ENCODE data around the gene TMEM101.
A peak's percentile ranks its signal among the peaks of the same experiment; 100 is the strongest.
"Not testable (repeated sequence)": the region's sequence is repeated elsewhere in the genome, so short reads cannot be mapped to it uniquely, and the experiment has no call there.

The TMEM101 gene

DNA sequence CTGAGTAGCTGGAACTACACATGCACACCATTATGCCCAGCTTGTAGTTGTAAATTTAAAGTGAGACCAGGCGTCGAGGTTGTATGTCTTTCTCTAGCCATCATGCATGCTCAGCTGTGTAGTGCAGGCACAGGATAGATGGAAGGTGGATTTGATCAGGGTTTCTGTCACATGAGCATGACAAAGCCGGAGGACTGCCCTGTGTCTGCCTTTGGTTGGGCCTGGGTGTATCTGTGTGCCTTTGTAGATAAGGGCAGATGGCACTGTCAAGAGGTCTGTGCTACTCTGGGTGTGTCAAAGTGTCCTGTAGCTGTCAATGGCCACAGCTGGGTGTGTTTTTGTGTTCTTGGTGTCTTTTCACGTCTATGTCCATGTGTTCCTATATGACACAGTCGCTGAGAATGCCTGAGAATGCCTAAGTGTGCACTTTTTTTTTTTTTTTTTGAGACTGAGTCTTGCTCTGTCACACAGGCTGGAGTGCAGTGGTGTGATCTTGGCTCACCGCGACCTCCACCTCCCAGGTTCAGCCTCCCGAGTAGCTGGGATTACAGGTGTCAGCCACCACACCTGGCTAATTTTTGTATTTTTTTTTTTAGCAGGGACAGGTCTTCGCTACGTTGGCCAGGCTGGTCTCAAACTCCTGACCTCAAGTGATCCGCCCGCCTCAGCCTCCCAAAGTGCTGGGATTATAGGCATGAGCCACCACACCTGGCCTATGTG is 14.5 kb downstream of the TMEM101 start:
- peak; percentile 73 for DNase-seq (ENCODE audit: low spot score)

DNA sequence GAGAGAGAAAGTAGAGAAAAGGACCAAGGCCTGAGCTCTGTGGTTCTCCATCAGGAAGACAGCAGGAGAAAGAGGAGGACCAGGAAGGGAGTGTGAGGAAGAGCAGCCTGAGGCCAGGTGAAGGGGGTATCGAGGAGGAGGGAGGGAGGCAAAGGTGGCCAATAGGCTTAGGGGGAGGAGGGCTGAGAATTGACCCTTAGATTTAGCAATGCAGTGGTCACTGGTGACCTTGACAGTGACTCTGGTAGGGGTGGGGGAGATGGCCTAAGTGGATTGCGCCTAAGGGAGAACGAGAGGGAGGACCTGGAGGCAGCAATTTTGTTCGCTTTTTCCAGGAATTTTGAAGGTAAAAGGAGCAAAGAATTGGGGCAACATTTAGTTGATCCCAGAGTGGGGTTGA is 15.7 kb downstream of the TMEM101 start:
- DNase-seq (ENCODE audit: low spot score), result no peak

- DNase-seq (ENCODE audit: low spot score), result no peak
These were observed 16.2 kb downstream of the TMEM101 start for GRCh38 chr17:43998552-43998951.

DNA sequence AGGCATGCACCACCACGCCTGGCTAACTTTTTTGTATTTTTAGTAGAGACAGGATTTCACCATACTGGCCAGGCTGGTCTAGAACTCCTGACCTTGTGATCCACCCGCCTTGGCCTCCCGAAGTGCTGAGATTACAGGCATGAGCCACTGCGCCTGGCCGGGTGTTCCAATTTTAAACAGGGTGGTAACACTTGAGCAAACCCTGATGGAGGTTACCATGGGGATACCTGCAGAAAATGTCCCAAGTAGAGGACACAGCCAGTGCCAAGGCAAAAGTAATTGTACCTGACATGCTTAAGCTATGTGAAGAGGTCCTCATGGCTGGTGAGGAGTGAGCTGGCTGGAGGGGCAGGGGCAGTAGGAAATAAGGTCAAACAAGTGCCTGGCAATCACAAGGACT is 17.6 kb downstream of the TMEM101 start:
- DNase-seq (ENCODE audit: low spot score), result not testable (repeated sequence)

- no peak for DNase-seq (ENCODE audit: low spot score)
These were observed 19.7 kb downstream of the TMEM101 start for GRCh38 chr17:43995150-43995471.

DNA sequence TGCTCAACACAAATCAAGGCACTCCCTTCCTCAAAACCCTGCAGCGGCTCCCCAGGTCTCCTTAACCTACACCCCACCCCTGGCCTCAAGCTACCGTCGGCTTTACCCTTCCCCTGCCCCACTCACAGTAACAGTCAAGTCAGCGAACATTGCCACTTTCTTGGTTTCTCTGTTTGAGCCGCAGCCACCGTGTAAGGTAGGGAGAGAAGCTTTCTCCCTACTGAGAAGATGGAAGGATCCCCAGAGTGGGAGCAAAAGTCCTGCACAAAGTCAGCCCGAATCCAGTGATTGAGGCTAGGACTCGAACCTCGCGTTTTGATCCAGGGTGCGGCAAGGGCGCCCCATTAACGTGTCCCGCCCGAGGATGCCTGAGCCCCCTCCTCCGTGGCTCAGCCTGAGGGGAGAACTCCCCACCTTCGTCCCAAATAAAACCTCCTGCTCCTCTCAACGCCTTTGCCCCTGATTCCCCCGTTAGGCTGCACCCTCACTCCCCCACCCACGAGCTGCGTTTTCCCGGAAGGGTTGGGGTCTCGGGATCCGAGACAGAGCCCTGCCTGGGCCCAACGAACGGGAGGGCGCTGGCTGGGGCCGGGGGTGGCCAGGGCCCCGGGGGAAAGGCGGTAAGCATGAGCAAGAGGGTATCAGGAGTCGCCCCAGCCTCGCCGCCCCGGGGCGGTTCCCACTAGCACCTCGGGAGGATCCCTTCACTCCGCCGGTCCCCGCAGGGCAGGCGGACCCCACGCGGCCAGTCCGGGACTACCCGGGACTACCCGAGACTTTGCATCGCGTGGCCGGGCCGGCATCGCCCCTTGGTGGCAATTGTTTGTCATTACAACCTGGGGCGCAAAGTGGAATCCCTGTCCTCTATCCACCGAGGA is 20.3 kb downstream of the TMEM101 start:
- DNase-seq (ENCODE audit: low spot score), result peak; percentile 40

GRCh38 chr17:43992641-43993040 is 22.1 kb downstream of the TMEM101 start:
- no peak for DNase-seq (ENCODE audit: low spot score)

DNA sequence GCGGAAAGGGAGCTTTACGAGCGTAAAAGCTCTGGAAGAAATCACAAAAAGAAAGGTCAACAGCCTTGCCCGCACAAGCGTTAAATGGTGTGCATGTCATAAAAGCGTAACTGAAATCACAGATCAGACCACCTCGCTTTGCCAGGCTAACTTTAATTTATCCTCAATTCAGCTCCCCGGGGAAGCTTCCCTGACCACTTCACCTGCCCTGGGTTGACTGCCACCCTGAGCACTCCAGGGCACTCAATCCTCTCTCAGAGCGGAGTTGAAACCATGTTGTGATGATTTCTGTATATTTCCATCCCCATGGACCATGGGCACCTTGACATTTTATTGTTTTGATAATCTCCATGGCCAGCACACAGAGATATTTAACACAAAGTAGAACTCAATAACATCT is 26.5 kb downstream of the TMEM101 start:
- DNase-seq (ENCODE audit: low spot score), result no peak

- no peak for DNase-seq (ENCODE audit: low spot score)
These were observed 27.4 kb downstream of the TMEM101 start for GRCh38 chr17:43987131-43988021.

GRCh38 chr17:43986225-43986981 is 28.4 kb downstream of the TMEM101 start:
- no peak for DNase-seq (ENCODE audit: low spot score)

- no peak for DNase-seq (ENCODE audit: low spot score)
These were observed 30.2 kb downstream of the TMEM101 start for GRCh38 chr17:43984521-43984920.

DNA sequence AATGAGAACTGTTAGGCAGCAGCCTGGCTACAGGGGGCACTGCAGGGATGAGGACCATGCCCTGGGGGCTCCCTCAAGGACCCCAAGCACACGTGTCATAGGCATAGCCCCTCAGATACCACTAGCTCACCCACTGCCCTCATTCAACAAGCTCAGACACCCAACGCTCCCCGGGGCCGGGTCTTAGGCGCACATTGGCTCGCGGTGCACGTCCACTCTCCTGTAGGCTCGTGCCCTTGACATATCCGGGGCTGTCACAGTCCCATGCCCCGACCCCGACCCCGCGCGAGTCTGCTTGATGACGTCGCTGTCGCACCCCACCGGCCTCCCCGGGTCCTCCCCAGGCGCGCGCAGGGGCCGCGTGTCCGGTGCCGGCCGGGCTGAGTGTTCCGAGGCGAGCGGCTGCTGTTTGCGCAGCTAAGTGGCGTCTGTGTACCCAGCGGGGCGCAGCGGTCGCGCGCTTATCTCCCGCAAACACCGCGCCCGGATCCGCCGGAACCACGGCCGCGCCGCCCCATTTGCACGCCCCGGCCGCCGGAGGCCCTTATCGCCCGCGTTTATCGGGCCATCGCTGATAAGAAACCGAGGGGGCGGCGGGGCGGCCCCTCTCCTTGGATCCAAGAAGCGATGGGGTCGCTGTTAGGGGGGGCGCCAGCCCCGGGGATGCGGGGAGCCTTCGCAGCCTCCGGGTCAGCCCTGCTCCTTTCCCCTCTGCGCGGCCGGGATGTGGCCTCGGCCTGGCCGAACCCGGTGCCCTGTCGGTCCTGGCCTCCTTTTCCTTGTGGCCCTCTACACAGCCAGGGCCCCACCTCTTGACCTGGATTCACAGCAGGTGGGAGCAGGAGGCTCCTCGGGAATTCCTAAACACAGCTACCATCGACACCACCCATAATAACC is 31.0 kb downstream of the TMEM101 start:
- DNase-seq (ENCODE audit: low spot score), result no peak

- DNase-seq (ENCODE audit: low spot score), result no peak
These were observed 31.6 kb downstream of the TMEM101 start for GRCh38 chr17:43983196-43983514.

DNA sequence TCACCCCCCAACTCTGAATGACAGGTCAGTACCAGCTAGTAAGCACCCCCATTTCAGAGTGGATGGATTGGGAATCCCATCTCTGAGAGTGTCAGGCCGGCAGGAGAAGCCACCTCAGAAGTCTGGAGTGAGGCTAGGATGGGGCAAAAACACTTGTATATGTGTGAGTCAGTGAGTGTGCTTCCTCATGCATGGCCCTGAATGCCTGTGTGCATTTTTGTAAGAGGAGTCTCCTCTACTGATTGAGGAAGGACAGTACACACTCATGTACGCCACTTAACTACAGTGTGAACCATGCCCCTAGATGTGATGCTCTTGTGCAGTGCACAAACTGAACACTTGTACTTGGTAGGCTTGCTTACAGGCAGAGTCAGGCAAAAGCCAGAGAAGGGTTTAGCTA is 32.6 kb downstream of the TMEM101 start:
- DNase-seq (ENCODE audit: low spot score), result no peak

- no peak for DNase-seq (ENCODE audit: low spot score)
These were observed 35.1 kb downstream of the TMEM101 start for GRCh38 chr17:43979671-43980070.

DNA sequence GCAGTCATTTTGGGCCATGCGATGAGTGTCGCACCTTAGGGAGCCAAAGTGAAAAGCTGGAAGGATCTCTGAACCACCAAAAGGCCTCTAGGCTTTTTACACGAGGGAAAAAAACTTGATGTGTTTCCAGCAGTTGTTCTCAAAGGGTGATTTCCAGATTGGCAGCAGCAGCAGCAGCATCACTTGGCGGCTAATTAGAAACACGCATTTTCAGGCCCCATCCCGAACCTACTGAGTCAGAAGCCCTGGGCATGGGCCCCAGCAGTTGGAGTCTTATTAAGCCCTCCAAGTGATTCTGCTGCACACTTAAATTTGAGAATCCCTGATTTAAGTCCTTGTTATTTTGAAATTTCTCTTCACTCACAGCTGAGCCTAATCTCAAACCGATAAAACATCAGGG is 35.8 kb downstream of the TMEM101 start:
- DNase-seq (ENCODE audit: low spot score), result no peak

DNA sequence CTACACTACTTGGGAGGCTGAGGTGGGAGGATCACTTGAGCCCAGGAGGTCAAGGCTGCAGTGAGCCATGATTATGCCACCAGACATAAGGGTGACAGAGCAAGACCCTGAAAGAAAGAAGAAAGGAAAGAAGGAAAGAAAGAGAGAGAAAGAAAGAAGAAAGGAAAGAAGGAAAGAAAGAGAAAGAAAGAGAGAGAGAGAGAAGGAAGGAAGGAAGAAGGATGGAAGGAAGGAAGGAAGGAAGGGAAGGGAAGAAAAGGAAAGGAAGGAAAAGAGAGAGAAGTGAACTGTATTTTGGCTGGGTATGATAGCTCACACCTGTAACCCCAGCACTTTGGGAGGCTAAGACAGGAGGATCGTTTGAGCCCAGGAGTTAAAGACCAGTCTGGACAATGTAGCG is 36.7 kb downstream of the TMEM101 start:
- DNase-seq (ENCODE audit: low spot score), result no peak

DNA sequence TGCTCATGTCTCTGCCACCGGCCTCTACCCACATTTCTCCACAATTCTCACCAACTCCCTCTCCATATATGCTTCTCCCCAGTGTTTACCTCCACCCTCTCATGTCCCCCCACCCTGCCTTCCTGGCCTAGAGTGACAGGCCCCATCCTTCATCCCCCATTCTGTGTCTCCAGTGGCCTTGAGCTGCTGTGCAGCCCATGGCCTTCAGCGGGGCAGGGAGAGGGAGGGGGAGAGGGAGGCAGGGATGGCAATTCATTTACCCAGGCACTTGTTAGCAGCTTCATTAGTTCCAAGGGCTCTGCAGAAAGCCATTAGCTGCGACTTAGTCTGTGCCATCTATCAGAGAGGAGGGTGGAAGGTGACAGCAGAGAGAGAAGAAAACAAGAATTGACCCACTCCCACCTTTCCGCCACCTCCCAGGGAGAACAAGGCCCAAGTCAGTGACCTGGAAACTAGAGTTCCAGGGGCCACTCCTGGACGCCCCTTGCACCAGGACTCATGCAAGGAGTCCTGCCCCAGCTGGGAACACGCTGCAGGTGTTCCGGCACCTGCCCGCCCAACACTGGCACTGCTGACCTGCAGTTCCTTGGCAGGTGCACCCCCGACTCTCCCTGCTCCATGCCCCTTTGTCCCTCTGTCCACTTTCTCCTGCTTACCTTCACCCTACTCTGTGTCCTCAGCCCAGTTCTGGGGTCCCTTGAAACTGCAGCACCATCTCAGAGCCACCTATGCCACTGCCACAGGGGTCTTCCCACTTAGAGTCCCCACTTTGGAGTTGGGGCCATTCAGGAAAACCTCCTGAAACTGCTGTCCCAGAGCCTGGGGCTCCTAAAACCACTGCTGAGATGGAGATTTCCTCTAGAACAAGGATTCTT is 37.6 kb downstream of the TMEM101 start:
- DNase-seq (ENCODE audit: low spot score), result no peak

- no peak for DNase-seq (ENCODE audit: low spot score)
These were observed 38.9 kb downstream of the TMEM101 start for GRCh38 chr17:43975898-43976297.

Data from hematopoietic multipotent progenitor cell treated with erythropoietin and hydrocortisone succinate and interleukin-3 and kit ligand, for 15 days (in vitro differentiated cells).